ENCODE results near the gene DDAH1.

- TF ChIP-seq CTCF (IDR thresholded peaks at IDR 0.05) (no peak), POLR2A (IDR thresholded peaks at IDR 0.05) (no peak), POLR2AphosphoS5 (IDR thresholded peaks at IDR 0.05; ENCODE audit: insufficient read depth in 1 of 2, low read depth in 1 of 2) (no peak)
Observed at GRCh38 chr1:85277802-85278201, 187.2 kb downstream of the DDAH1 start.

Measured in vagina (tissue), 2 donors.